HUES48 (cell line): ENCODE data around the gene TOMM22.

ENCODE experiments used
- H3K27ac ChIP-seq: one replicate; pipeline ENCODE4 v1.7.0; 2013; ENCODE audit warnings: low read depth, low read length, inconsistent platforms
- H3K27me3 ChIP-seq: 2 replicates; pipeline ENCODE4 v1.6.1; 2013; ENCODE audit warnings: mild to moderate bottlenecking, low read length; ENCODE audit not compliant: control insufficient read depth, insufficient read depth
- H3K36me3 ChIP-seq: 2 replicates; pipeline ENCODE4 v1.6.1; 2013; ENCODE audit warnings: low read length; ENCODE audit not compliant: control insufficient read depth, insufficient read depth
- H3K4me1 ChIP-seq: 2 replicates; pipeline ENCODE4 v1.6.1; 2013; ENCODE audit warnings: mild to moderate bottlenecking, low read length; ENCODE audit not compliant: control insufficient read depth, insufficient read depth
- H3K4me3 ChIP-seq: 2 replicates; pipeline ENCODE4 v1.5.1; 2013; ENCODE audit warnings: mild to moderate bottlenecking, low read depth, low read length
- H3K9ac ChIP-seq: 2 replicates; pipeline ENCODE4 v1.6.1; 2013; ENCODE audit warnings: mild to moderate bottlenecking, low read depth, low read length, moderate library complexity
- H3K9me3 ChIP-seq: 2 replicates; pipeline ENCODE4 v1.6.1; 2013; ENCODE audit warnings: low read length; ENCODE audit not compliant: control insufficient read depth, insufficient read depth

TOMM22 gene

GRCh38 chr22:38716271-38716670, 34.5 kb downstream of the TOMM22 start:
- peaks cover 14% of the 10 kb centered on the region for H3K4me1 ChIP-seq
- H3K9ac ChIP-seq, result no peak overlapping the region
- no peaks in the 10 kb centered on the region for H3K9me3 ChIP-seq
- no peaks in the 10 kb centered on the region for H3K27me3 ChIP-seq
- no peak overlapping the region for H3K27ac ChIP-seq
- no peak overlapping the region for H3K4me3 ChIP-seq
- H3K36me3 ChIP-seq, result peaks cover 58% of the 10 kb centered on the region

- peaks cover 14% of the 10 kb centered on the region for H3K4me1 ChIP-seq
- H3K9me3 ChIP-seq, result no peaks in the 10 kb centered on the region
- H3K4me3 ChIP-seq, result no peak overlapping the region
- peaks cover 64% of the 10 kb centered on the region for H3K36me3 ChIP-seq
- H3K27me3 ChIP-seq, result no peaks in the 10 kb centered on the region
- no peak overlapping the region for H3K9ac ChIP-seq
- no peak overlapping the region for H3K27ac ChIP-seq
Observed at GRCh38 chr22:38716826-38717225, 35.1 kb downstream of the TOMM22 start.

GRCh38 chr22:38717244-38717643, 35.5 kb downstream of the TOMM22 start:
- Histone ChIP-seq H3K9ac (no peak overlapping the region), H3K36me3 (peaks cover 68% of the 10 kb centered on the region), H3K4me1 (peaks cover 11% of the 10 kb centered on the region), H3K9me3 (no peaks in the 10 kb centered on the region), H3K4me3 (no peak overlapping the region), H3K27me3 (no peaks in the 10 kb centered on the region), H3K27ac (no peak overlapping the region)

GRCh38 chr22:38718414-38718813, 36.7 kb downstream of the TOMM22 start:
- Histone ChIP-seq H3K9me3 (no peaks in the 10 kb centered on the region), H3K4me3 (no peak overlapping the region), H3K27ac (no peak overlapping the region), H3K27me3 (no peaks in the 10 kb centered on the region), H3K9ac (no peak overlapping the region), H3K36me3 (peaks cover 79% of the 10 kb centered on the region), H3K4me1 (peaks cover 2% of the 10 kb centered on the region)

- Histone ChIP-seq H3K27ac (no peak overlapping the region), H3K36me3 (peaks cover 87% of the 10 kb centered on the region), H3K9ac (no peak overlapping the region), H3K4me3 (no peak overlapping the region), H3K4me1 (no peaks in the 10 kb centered on the region), H3K9me3 (no peaks in the 10 kb centered on the region), H3K27me3 (no peaks in the 10 kb centered on the region)
Observed at GRCh38 chr22:38719196-38719595, 37.4 kb downstream of the TOMM22 start.

GRCh38 chr22:38720350-38720749, 38.6 kb downstream of the TOMM22 start:
- Histone ChIP-seq H3K9me3 (no peaks in the 10 kb centered on the region), H3K9ac (no peak overlapping the region), H3K27me3 (no peaks in the 10 kb centered on the region), H3K27ac (no peak overlapping the region), H3K36me3 (peaks cover 94% of the 10 kb centered on the region), H3K4me3 (no peak overlapping the region), H3K4me1 (no peaks in the 10 kb centered on the region)

GRCh38 chr22:38721551-38721950, 39.8 kb downstream of the TOMM22 start:
- Histone ChIP-seq H3K27ac (no peak overlapping the region), H3K4me3 (no peak overlapping the region), H3K27me3 (no peaks in the 10 kb centered on the region), H3K36me3 (peaks cover 94% of the 10 kb centered on the region), H3K4me1 (no peaks in the 10 kb centered on the region), H3K9ac (no peak overlapping the region), H3K9me3 (no peaks in the 10 kb centered on the region)

- Histone ChIP-seq H3K27me3 (no peaks in the 10 kb centered on the region), H3K9ac (no peak overlapping the region), H3K36me3 (peaks cover 94% of the 10 kb centered on the region), H3K27ac (no peak overlapping the region), H3K4me3 (no peak overlapping the region), H3K4me1 (no peaks in the 10 kb centered on the region), H3K9me3 (no peaks in the 10 kb centered on the region)
Observed at GRCh38 chr22:38724176-38724575, 42.4 kb downstream of the TOMM22 start.

- no peak overlapping the region for H3K9ac ChIP-seq
- peaks cover 98% of the 10 kb centered on the region for H3K36me3 ChIP-seq
- no peak overlapping the region for H3K4me3 ChIP-seq
- no peaks in the 10 kb centered on the region for H3K9me3 ChIP-seq
- H3K27me3 ChIP-seq, result no peaks in the 10 kb centered on the region
- no peaks in the 10 kb centered on the region for H3K4me1 ChIP-seq
- no peak overlapping the region for H3K27ac ChIP-seq
Observed at GRCh38 chr22:38724926-38725571, 43.3 kb downstream of the TOMM22 start.

- no peak overlapping the region for H3K4me3 ChIP-seq
- no peaks in the 10 kb centered on the region for H3K27me3 ChIP-seq
- H3K4me1 ChIP-seq, result no peaks in the 10 kb centered on the region
- peaks cover 100% of the 10 kb centered on the region for H3K36me3 ChIP-seq
- H3K9ac ChIP-seq, result no peak overlapping the region
- H3K9me3 ChIP-seq, result no peaks in the 10 kb centered on the region
- H3K27ac ChIP-seq, result no peak overlapping the region
Observed at GRCh38 chr22:38725900-38726655, 44.3 kb downstream of the TOMM22 start.

- H3K9me3 ChIP-seq, result no peaks in the 10 kb centered on the region
- H3K4me3 ChIP-seq, result no peak overlapping the region
- no peak overlapping the region for H3K9ac ChIP-seq
- H3K27ac ChIP-seq, result no peak overlapping the region
- peaks cover 99% of the 10 kb centered on the region for H3K36me3 ChIP-seq
- no peaks in the 10 kb centered on the region for H3K4me1 ChIP-seq
- H3K27me3 ChIP-seq, result no peaks in the 10 kb centered on the region
Observed at GRCh38 chr22:38727123-38727522, 45.4 kb downstream of the TOMM22 start.
